AG09309 (cell line): Measurements from ENCODE around the gene SRSF7.
"Not testable (repeated sequence)": the region's sequence is repeated elsewhere in the genome, so short reads cannot be mapped to it uniquely, and the experiment has no call there.

Experiments used
- DNase-seq: peaks from one replicate; pipeline ENCODE4 v3.0.0-alpha.2; 2010; ENCODE audit warnings: low read depth
- H3K4me3 ChIP-seq: 2 replicates; pipeline ENCODE4 v1.5.1; 2011; ENCODE audit warnings: mild to moderate bottlenecking, low read depth, low read length, moderate library complexity; ENCODE audit not compliant: control insufficient read depth
- TF ChIP-seq, protein P1 (sequence below): IDR thresholded peaks from 2 replicates; pipeline ENCODE4 v1.5.1; 2011; ENCODE audit warnings: mild to moderate bottlenecking, low read depth, low read length, inconsistent platforms; ENCODE audit not compliant: insufficient read depth, control insufficient read depth; ENCODE audit errors: missing control alignments

SRSF7 gene

DNA sequence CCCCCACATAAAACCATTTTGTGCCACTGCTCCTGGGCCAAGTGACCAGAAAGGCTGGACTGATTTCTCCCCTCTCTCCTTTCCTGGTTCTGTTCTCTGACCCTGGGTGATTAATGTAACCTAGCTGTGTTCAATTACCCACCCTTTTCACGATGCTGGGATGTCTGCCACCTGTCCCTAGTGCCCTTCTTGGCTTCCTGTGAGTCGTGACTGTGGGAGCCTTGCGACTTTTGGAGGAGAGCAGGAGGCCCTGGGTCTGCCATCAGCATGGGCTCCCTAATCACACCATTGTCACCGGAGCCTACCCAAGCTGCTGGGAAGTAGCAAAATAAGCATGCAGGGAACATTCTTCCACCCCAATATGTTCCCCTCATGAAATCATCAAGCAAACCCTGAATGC is 38.3 kb downstream of the SRSF7 start:
- TF ChIP-seq, protein P1, sequence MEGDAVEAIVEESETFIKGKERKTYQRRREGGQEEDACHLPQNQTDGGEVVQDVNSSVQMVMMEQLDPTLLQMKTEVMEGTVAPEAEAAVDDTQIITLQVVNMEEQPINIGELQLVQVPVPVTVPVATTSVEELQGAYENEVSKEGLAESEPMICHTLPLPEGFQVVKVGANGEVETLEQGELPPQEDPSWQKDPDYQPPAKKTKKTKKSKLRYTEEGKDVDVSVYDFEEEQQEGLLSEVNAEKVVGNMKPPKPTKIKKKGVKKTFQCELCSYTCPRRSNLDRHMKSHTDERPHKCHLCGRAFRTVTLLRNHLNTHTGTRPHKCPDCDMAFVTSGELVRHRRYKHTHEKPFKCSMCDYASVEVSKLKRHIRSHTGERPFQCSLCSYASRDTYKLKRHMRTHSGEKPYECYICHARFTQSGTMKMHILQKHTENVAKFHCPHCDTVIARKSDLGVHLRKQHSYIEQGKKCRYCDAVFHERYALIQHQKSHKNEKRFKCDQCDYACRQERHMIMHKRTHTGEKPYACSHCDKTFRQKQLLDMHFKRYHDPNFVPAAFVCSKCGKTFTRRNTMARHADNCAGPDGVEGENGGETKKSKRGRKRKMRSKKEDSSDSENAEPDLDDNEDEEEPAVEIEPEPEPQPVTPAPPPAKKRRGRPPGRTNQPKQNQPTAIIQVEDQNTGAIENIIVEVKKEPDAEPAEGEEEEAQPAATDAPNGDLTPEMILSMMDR = no peak
- DNase-seq = no peak
- no peak overlapping the region for H3K4me3 ChIP-seq

DNA sequence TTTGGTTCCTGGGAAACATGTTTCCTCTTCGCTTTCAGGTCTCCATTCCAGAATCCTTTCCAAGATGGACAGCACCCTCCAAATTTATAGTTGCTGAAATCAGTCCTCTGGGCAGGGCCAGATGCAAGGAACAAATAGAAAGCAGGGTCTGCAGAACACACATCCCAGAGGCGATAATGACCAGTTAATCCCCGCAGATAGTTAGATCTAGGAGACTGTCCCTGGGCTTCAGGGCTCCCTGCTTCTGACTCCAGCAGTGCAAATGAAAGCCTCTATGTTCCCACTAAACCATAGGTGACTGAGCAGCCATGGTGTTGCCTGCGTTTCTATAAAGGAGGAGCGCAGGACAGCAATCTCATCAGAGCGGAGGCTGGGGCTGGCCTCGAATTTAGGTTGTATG is 38.7 kb downstream of the SRSF7 start:
- DNase-seq = no peak
- TF ChIP-seq, protein P1 = no peak
- no peak overlapping the region for H3K4me3 ChIP-seq

DNA sequence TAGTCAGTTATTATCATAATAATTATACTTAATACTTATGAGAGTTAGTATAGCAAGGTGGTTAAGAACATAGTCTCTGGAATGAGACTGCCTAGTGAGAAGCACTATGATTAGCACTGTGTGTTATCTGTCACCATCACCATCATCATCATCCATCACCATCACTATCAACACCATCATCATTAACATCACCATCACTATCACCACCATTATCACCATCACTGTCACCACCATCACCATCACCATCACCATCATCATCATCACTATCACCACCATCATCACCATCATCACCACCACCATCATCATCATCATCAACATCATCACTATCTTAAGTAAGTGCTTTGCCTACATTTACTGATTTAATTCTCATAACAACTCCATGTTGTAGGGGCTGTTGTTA is 39.6 kb downstream of the SRSF7 start:
- TF ChIP-seq, protein P1 = no peak
- DNase-seq = no peak
- no peak overlapping the region for H3K4me3 ChIP-seq

DNA sequence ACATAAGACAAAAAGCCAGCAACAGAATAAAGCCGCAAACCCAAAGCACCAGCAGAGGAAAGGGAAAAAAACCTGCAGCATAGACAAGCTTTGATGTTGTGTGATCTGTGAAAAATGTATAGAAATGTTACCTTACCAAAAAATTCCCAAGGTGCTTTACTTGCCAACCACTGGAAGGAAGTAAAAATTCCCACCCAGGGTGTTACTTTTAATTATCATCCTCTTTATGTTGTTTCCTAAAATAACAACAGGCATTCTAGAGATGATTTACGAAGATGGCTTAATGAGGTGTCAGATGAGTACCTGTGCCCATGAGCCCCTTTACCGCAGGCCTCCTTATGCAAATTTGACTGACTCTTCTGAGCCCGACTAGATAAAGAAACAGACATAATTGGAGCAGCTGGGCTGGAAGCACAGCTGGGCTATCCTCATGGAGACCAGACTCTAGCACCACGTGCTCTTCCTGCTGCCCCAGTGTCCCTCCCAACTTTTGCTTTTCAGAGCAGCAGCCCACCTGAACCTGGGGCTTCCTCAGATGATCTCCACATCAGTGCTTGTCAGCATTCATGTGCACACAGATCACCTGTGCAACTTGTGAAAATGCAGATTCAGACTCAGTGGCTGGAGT is 41.5 kb downstream of the SRSF7 start:
- no peak overlapping the region for H3K4me3 ChIP-seq
- DNase-seq = no peak
- TF ChIP-seq, protein P1 = no peak

DNA sequence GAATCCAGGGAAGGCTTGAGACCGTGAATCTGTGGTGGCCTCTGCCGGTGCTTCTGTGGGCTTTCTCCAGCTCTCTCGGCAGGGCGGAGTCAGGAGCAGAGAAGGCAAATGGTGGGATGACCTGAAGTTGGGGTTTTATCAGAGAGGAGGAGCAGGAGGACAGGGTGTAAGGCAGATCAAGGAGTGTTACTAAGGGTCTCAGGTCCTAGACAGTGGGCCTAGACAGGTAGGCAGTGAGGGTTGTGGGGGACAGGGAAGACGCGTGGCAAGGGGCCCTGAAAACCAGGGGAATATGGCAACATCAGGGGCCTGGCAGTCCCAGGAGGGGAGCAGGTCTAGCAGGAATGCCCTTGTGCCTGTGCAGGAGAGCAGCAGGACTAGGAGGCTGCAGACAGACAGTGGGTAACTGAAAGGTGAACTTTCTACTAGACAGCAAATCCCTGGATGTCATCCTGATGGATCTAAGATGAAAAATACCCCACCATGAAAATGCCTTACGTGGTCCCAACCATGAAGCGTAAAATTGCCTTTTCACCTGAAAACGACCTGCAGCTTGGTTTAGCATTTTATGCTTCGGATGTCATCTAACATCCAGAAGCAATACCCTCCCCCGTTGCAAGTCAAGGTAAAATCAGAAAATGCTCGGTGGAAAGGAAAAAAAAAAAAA is 42.1 kb downstream of the SRSF7 start:
- TF ChIP-seq, protein P1 = no peak
- H3K4me3 ChIP-seq = no peak overlapping the region
- no peak for DNase-seq

DNA sequence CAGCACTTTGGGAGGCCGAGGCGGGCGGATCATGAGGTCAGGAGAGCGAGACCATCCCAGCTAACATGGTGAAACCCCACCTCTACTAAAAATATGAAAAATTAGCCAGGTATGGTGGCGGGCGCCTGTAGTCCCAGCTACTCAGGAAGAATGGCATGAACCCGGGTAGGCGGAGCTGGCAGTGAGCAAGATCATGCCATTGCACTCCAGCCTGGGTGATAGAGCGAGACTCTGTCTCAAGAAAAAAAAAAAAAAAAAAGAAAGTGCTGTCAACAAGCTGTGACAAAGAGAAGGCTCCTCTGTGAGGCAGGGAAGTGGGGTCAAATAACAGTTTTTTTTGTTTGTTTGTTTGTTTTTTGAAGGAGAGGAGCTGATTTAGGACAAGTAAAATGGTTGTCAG is 42.7 kb downstream of the SRSF7 start:
- not testable (repeated sequence) for H3K4me3 ChIP-seq, DNase-seq

DNA sequence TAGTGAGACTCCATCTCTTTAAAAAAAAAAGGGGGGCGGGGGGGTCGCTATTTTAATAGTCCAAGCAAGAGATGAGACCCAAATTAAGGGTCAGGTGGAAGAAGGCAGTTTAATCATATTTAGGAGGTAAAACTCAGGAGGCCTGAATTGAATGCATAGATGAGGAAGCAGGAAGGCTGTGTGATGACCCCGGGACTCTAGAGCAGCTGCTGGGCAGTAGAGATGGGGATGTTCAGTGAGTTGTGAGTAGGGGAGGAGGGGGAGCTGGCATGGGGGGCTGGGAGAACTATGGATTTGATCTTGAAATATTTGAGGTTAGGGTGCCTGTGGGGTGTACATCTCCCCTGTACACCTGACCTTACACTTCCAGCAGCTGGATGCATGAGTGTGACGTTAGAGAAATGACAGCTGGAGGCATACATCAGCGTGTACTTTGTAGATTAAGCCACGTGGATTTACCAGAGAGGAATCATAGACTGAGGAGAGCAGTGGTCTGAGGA is 44.3 kb downstream of the SRSF7 start:
- no peak overlapping the region for H3K4me3 ChIP-seq
- no peak for DNase-seq
- TF ChIP-seq, protein P1 = no peak
